B cell (primary cell): ENCODE data around the gene GANC. TPM values are rescaled to one million over a fixed set of nuclear protein-coding genes. Genes with fewer than 3 reads are reported as not detected.

ENCODE experiments used
- ATAC-seq: fragments of 200-7000 bp; cut with Tn5 transposase; one replicate; pipeline ENCODE4 v1.10.0; 2021; ENCODE audit warnings: low read depth, mild to moderate bottlenecking, moderate number of reproducible peaks, moderate library complexity
- CTCF ChIA-PET: fragments of 350-600 bp; sonication (Branson Sonifier 250); formaldehyde crosslinking; loops from one replicate; lab custom pipeline; 2021; ENCODE audit warnings: antibody characterized with exemption, inconsistent platforms; lab: Charles Lee
- POLR2A ChIA-PET: fragments of 350-600 bp; sonication (Branson Sonifier 250); formaldehyde crosslinking; loops from one replicate; lab custom pipeline; 2021; ENCODE audit warnings: antibody characterized with exemption; lab: Charles Lee
- DNase-seq: peaks from one replicate; pipeline ENCODE4 v3.0.0; 2013
- H2AFZ ChIP-seq: 2 replicates; pipeline ENCODE4 v1.6.1; 2012; ENCODE audit warnings: mild to moderate bottlenecking, low read depth, low read length; ENCODE audit not compliant: insufficient read depth, poor library complexity, severe bottlenecking
- H3K27ac ChIP-seq, 2 donors: 1 replicate in 1 of 2; 2 replicates in 1 of 2; pipeline ENCODE4 v1.5.1; 2012 to 2013; ENCODE audit warnings: low read length in 2 of 2, mild to moderate bottlenecking in 2 of 2, moderate library complexity in 1 of 2
- H3K27me3 ChIP-seq, 4 experiments: fragments of 200-600 bp in 1 of 4; sonication (generic) in 1 of 4; replicated peaks in 1 of 4; 1 replicate in 2 of 4; 2 replicates in 2 of 4; pipeline versions ENCODE4 v1.6.1 to v1.7.0; 2013 to 2016; ENCODE audit warnings: low read length in 3 of 4, mild to moderate bottlenecking in 2 of 4, mixed read lengths in 1 of 4, moderate library complexity in 1 of 4; ENCODE audit not compliant: insufficient read depth in 4 of 4, control insufficient read depth in 3 of 4; ENCODE audit errors: control extremely low read depth in 1 of 4
- H3K36me3 ChIP-seq, 2 experiments: replicated peaks in 1 of 2; 1 replicate in 1 of 2; 2 replicates in 1 of 2; pipeline versions ENCODE4 v1.6.1 to v1.7.1; 2013; ENCODE audit warnings: low read length in 1 of 2; ENCODE audit not compliant: insufficient read depth in 2 of 2, control insufficient read depth in 1 of 2; ENCODE audit errors: control extremely low read depth in 1 of 2, extremely low read depth in 1 of 2
- H3K4me1 ChIP-seq, 2 donors: fragments of 200-600 bp in 1 of 2; sonication (generic) in 1 of 2; 1 replicate in 1 of 2; 2 replicates in 1 of 2; pipeline versions ENCODE4 v1.5.1 to v1.6.1; 2013 to 2017; ENCODE audit warnings: low read length in 2 of 2; ENCODE audit not compliant: control insufficient read depth in 2 of 2, insufficient read depth in 2 of 2
- H3K4me2 ChIP-seq: replicated peaks from 2 replicates; pipeline ENCODE3; 2012; ENCODE audit warnings: mild to moderate bottlenecking, low read depth, low read length; ENCODE audit not compliant: poor library complexity, severe bottlenecking
- H3K4me3 ChIP-seq, 5 experiments: fragments of 200-600 bp in 1 of 5; sonication (generic) in 1 of 5; 1 replicate in 3 of 5; 2 replicates in 2 of 5; pipeline versions ENCODE4 v1.5.1 to v1.7.0; 2011 to 2016; ENCODE audit warnings: low read length in 4 of 5, mild to moderate bottlenecking in 4 of 5, low read depth in 2 of 5, control low read depth in 1 of 5, moderate library complexity in 1 of 5; ENCODE audit not compliant: insufficient read depth in 1 of 5; ENCODE audit errors: control extremely low read depth in 1 of 5, extremely low read depth in 1 of 5
- H3K79me2 ChIP-seq: fragments of 200-600 bp; sonication (generic); one replicate; pipeline ENCODE4 v1.6.0; 2016; ENCODE audit warnings: low read length; ENCODE audit not compliant: control insufficient read depth, insufficient read depth
- H3K9ac ChIP-seq: fragments of 200-600 bp; sonication (generic); 2 replicates; pipeline ENCODE4 v1.6.1; 2017; ENCODE audit warnings: mild to moderate bottlenecking, low read length, moderate library complexity
- H3K9me3 ChIP-seq, 3 donors: one replicate each; pipeline versions ENCODE4 v1.6.1 to v1.7.1; 2013; ENCODE audit warnings: low read length in 2 of 3; ENCODE audit not compliant: control insufficient read depth in 2 of 3, insufficient read depth in 1 of 3; ENCODE audit errors: control extremely low read depth in 1 of 3
- H4K20me1 ChIP-seq: 2 replicates; pipeline ENCODE4 v1.6.0; 2012; ENCODE audit warnings: mild to moderate bottlenecking, low read length; ENCODE audit not compliant: insufficient read depth, control insufficient read depth, poor library complexity, severe bottlenecking
- H3K27ac Mint-ChIP-seq: one replicate; pipeline ENCODE4 v1.8.0; 2021; ENCODE audit warnings: mixed read lengths
- H3K27me3 Mint-ChIP-seq: one replicate; pipeline ENCODE4 v1.8.0; 2021; ENCODE audit warnings: mixed read lengths
- H3K4me1 Mint-ChIP-seq: one replicate; pipeline ENCODE4 v1.8.0; 2021; ENCODE audit warnings: mixed read lengths
- H3K4me3 Mint-ChIP-seq: one replicate; pipeline ENCODE4 v1.8.0; 2021; ENCODE audit warnings: mixed read lengths
- H3K9me3 Mint-ChIP-seq: one replicate; pipeline ENCODE4 v1.8.0; 2022; ENCODE audit warnings: mixed read lengths; ENCODE audit not compliant: insufficient read depth
- CTCF ChIP-seq: fragments of 200-600 bp; IDR thresholded peaks from one replicate; pipeline ENCODE4 v1.8.0; 2022; ENCODE audit warnings: antibody characterized with exemption, mild to moderate bottlenecking
- EZH2 ChIP-seq: IDR thresholded peaks from 2 replicates; pipeline ENCODE4 v1.6.1; 2012; ENCODE audit warnings: borderline replicate concordance, low read depth, mild to moderate bottlenecking, moderate library complexity, low read length; ENCODE audit not compliant: insufficient read depth, poor library complexity, severe bottlenecking
- WGBS: methylation state at CpG from one replicate; pipeline ENCODE4 v1.1.5; 2013; ENCODE audit warnings: missing lambda C conversion rate; ENCODE audit not compliant: insufficient coverage; 5-methylcytosine and 5-hydroxymethylcytosine counted together
- intact Hi-C: fragments of 100-400 bp; cut with micrococcal nuclease; formaldehyde crosslinking; loops from one replicate; pipeline ENCODE4 v1.10.0; 2022
- polyA plus RNA-seq: library from polyadenylated mRNA; depleted of rRNA; stranded (reverse); fragments of >200 nt; gene quantifications from 2 replicates; pipeline ENCODE4 v1.2.3, GENCODE V29; 2012
- total RNA-seq, 2 donors: library from RNA; stranded (reverse); fragments of 120-200 nt in 1 of 2; gene quantifications; 1 replicate in 1 of 2; 2 replicates in 1 of 2; pipeline versions ENCODE4 v1.2.3 to v1.2.4, GENCODE V29; 2013 to 2022

GANC gene
- total and polyA plus RNA-seq, 2 donors (not counting 1 experiment from before 2014, with no cell fraction given): 43.5 to 122 TPM

GRCh38 chr15:42404461-42405235 is 131.6 kb downstream of the GANC start:
- Mint-ChIP-seq H3K9me3 (no peaks in the 10 kb centered on the region), H3K4me1 (peaks cover 12% of the 10 kb centered on the region), H3K4me3 (no peak overlapping the region), H3K27me3 (no peaks in the 10 kb centered on the region), H3K27ac (no peak overlapping the region)
- CTCF ChIA-PET: no interaction called here
- TF ChIP-seq EZH2 (no peak), CTCF (no peak)
- Histone ChIP-seq H3K27ac (no peak overlapping the region), H3K79me2 (no peaks in the 10 kb centered on the region), H2AFZ (no peak overlapping the region), H3K4me2 (no peak overlapping the region), H3K36me3 (peaks cover 2 to 26% of the 10 kb centered on the region in 2 experiments), H3K4me1 (no peaks in the 10 kb centered on the region), H3K9me3 (peaks cover 0 to 2% (median 0%) of the 10 kb centered on the region in 3 donors), H3K27me3 (no peaks in the 10 kb centered on the region), H3K9ac (no peak overlapping the region), H3K4me3 (no peak overlapping the region), H4K20me1 (no peaks in the 10 kb centered on the region)
- intact Hi-C loops: no loop called here
- DNase-seq (no peak), ATAC-seq (no peak)
- 87% methylated on average over 12 of the region's 12 CpGs for WGBS
- POLR2A ChIA-PET: no interaction called here

- ChIA-PET POLR2A (no interaction called here), CTCF (no interaction called here)
- Histone ChIP-seq H3K4me1 (no peaks in the 10 kb centered on the region), H3K9me3 (peaks cover 0 to 2% (median 0%) of the 10 kb centered on the region in 3 donors), H3K27ac (no peak overlapping the region), H3K79me2 (no peaks in the 10 kb centered on the region), H3K4me2 (no peak overlapping the region), H2AFZ (no peak overlapping the region), H3K4me3 (no peak overlapping the region), H3K9ac (no peak overlapping the region), H3K27me3 (no peaks in the 10 kb centered on the region), H4K20me1 (no peaks in the 10 kb centered on the region), H3K36me3 (peaks cover 0 to 27% of the 10 kb centered on the region in 2 experiments)
- intact Hi-C loops: no loop called here
- no peak overlapping the region for H3K4me3 Mint-ChIP-seq
- no peak for DNase-seq
- WGBS: 96% methylated on average over 2 of the region's 6 CpGs
- H3K9me3 Mint-ChIP-seq: no peaks in the 10 kb centered on the region
- no peak for TF ChIP-seq CTCF
- no peak for TF ChIP-seq EZH2
- H3K4me1 Mint-ChIP-seq: peaks cover 9% of the 10 kb centered on the region
- H3K27ac Mint-ChIP-seq: no peak overlapping the region
- H3K27me3 Mint-ChIP-seq: no peaks in the 10 kb centered on the region
- ATAC-seq: no peak
Measured at GRCh38 chr15:42405863-42406482, 133.0 kb downstream of the GANC start.
